ENCODE data around the gene PRRC2B.

- TF ChIP-seq CTCF (IDR thresholded peaks at IDR 0.05): no peak
- TF ChIP-seq POLR2A (IDR thresholded peaks at IDR 0.05): no peak
Measured at GRCh38 chr9:131478911-131479310, 85.0 kb downstream of the PRRC2B start.

All from prostate gland (tissue), 2 donors.